Stimulated activated CD8-positive, alpha-beta memory T cell treated with anti-CD3 and anti-CD28 coated beads, Interleukin-15, amount 100 ng/mL, for 1 hour (primary cell): ENCODE measurements around the gene SLITRK1.

Source experiments
- DNase-seq: peaks from one replicate; pipeline ENCODE4 v3.0.0-alpha.2; 2020; ENCODE audit warnings: low read depth

Gene SLITRK1

GRCh38 chr13:83865161-83866137, 16.8 kb downstream of the SLITRK1 start:
- DNase-seq, result no peak

GRCh38 chr13:83853771-83854170, 28.5 kb downstream of the SLITRK1 start:
- no peak for DNase-seq

- DNase-seq, result no peak
Observed at GRCh38 chr13:83845106-83845505, 37.2 kb downstream of the SLITRK1 start.

GRCh38 chr13:83839146-83839545, 43.1 kb downstream of the SLITRK1 start:
- DNase-seq, result no peak

- DNase-seq, result no peak
Observed at GRCh38 chr13:83831796-83832195, 50.5 kb downstream of the SLITRK1 start.

- no peak for DNase-seq
Observed at GRCh38 chr13:83829810-83830209, 52.5 kb downstream of the SLITRK1 start.

GRCh38 chr13:83827338-83827737, 54.9 kb downstream of the SLITRK1 start:
- DNase-seq, result no peak
